HUES48 (cell line): ENCODE measurements around the gene POU2F1.

Source experiments
- H3K27ac ChIP-seq: one replicate; pipeline ENCODE4 v1.7.0; 2013; ENCODE audit warnings: low read depth, low read length, inconsistent platforms
- H3K27me3 ChIP-seq: 2 replicates; pipeline ENCODE4 v1.6.1; 2013; ENCODE audit warnings: mild to moderate bottlenecking, low read length; ENCODE audit not compliant: control insufficient read depth, insufficient read depth
- H3K36me3 ChIP-seq: 2 replicates; pipeline ENCODE4 v1.6.1; 2013; ENCODE audit warnings: low read length; ENCODE audit not compliant: control insufficient read depth, insufficient read depth
- H3K4me1 ChIP-seq: 2 replicates; pipeline ENCODE4 v1.6.1; 2013; ENCODE audit warnings: mild to moderate bottlenecking, low read length; ENCODE audit not compliant: control insufficient read depth, insufficient read depth
- H3K4me3 ChIP-seq: 2 replicates; pipeline ENCODE4 v1.5.1; 2013; ENCODE audit warnings: mild to moderate bottlenecking, low read depth, low read length
- H3K9ac ChIP-seq: 2 replicates; pipeline ENCODE4 v1.6.1; 2013; ENCODE audit warnings: mild to moderate bottlenecking, low read depth, low read length, moderate library complexity
- H3K9me3 ChIP-seq: 2 replicates; pipeline ENCODE4 v1.6.1; 2013; ENCODE audit warnings: low read length; ENCODE audit not compliant: control insufficient read depth, insufficient read depth

POU2F1 gene

DNA sequence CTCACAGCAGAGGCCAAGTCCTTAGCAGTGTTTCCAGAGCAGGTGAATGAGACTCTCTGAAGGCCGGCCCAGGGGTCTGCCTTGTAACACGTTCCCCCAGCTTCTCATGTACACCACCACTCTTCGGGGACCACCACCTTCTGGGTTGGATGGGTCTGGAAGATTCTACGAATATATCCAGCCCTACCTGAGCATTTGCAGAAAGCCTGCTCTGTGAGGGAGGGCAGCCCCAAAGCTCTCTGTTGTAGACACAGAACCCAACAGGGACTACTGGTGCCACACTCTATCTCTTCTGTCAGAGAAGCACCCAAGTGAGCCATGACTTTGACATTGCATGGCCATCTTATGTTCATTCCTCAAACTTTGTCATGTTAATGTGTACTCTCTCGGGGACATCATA is 235.8 kb downstream of the POU2F1 start:
- Histone ChIP-seq H3K9ac (no peak overlapping the region), H3K9me3 (no peaks in the 10 kb centered on the region), H3K27ac (no peak overlapping the region)

DNA sequence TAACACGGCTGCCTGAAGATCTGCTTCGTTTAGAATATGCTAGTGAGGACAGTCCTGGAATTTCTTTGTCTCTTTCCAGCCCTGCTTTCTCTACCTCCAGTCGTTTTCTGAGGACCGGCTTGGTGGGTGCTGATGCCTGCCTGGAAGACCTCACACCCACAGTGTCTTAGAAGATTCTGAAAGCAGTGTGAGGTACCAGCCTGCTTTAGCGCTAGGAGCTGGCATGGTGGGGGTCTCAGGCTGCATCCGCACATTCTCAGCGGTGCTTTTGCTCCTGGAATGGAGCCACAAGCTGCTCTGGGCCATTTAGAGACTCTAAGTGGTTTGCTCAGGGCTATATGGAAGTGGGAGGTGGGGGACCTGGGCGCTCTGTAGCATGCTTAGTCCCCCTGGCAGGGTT is 236.2 kb downstream of the POU2F1 start:
- no peaks in the 10 kb centered on the region for H3K9me3 ChIP-seq
- no peak overlapping the region for H3K27ac ChIP-seq
- no peak overlapping the region for H3K4me3 ChIP-seq
- H3K9ac ChIP-seq = no peak overlapping the region
- peaks cover 49% of the 10 kb centered on the region for H3K27me3 ChIP-seq
- no peaks in the 10 kb centered on the region for H3K36me3 ChIP-seq
- H3K4me1 ChIP-seq = peaks cover 22% of the 10 kb centered on the region

More for the DNA sequence above, 235.8 kb downstream of the POU2F1 start:
- Histone ChIP-seq H3K36me3 (no peaks in the 10 kb centered on the region), H3K27me3 (peaks cover 49% of the 10 kb centered on the region), H3K4me1 (peaks cover 22% of the 10 kb centered on the region), H3K4me3 (no peak overlapping the region)

DNA sequence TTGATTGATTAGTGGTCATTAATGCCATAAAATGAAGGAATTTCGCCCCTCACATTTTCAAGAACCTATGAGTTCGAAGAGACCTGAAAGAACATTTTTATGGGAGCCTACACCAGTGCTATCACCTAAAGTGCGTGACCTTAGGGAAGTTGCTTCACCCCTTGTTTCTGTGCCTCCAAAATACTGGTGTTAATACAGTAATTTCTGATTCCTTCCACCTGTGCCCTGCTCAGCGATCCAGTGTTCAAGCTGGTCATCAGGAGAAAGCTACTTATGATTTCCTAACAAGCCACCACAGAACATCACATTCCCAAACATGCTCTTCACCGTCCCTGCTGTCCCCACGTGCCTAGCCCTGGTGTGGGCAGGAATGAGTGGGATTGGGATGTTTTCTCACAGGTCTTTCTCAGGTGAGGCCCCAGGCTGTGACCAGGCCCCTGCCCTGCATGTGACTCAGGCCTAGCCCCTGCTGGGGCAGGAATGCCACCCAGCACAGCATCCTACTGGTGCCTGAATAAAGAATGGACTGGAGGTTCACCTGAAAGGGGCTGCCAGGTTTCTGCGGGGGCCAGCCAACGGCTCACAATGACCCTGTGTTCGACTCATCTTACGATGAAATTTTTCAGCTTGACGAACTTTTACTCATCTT is 237.4 kb downstream of the POU2F1 start:
- Histone ChIP-seq H3K4me1 (peaks cover 22% of the 10 kb centered on the region), H3K9ac (no peak overlapping the region), H3K27ac (no peak overlapping the region), H3K36me3 (no peaks in the 10 kb centered on the region), H3K27me3 (peaks cover 45% of the 10 kb centered on the region), H3K9me3 (no peaks in the 10 kb centered on the region), H3K4me3 (no peak overlapping the region)

DNA sequence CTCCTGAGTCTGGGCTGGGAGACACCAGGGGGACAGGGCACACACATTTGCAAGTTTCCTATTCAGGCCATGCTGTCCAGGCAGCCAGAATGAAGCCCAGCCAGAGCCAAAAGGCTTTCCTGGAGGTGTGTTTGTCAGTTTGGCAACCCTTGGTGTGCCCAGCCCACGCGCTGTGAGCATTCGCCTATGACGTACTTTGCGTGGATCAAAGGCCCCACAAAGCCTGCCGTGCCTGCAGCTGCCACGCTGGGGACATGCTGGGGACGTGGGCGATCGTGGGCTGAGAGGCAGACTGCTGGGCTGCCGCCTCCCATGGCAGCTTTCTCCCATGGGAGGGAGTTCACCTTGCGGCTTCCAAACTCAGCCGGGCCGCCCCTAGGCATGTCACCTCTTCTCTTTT is 240.2 kb downstream of the POU2F1 start:
- H3K4me1 ChIP-seq = peaks cover 32% of the 10 kb centered on the region
- H3K36me3 ChIP-seq = no peaks in the 10 kb centered on the region
- no peaks in the 10 kb centered on the region for H3K9me3 ChIP-seq
- H3K9ac ChIP-seq = no peak overlapping the region
- H3K4me3 ChIP-seq = no peak overlapping the region
- H3K27ac ChIP-seq = no peak overlapping the region
- H3K27me3 ChIP-seq = peaks cover 23% of the 10 kb centered on the region

DNA sequence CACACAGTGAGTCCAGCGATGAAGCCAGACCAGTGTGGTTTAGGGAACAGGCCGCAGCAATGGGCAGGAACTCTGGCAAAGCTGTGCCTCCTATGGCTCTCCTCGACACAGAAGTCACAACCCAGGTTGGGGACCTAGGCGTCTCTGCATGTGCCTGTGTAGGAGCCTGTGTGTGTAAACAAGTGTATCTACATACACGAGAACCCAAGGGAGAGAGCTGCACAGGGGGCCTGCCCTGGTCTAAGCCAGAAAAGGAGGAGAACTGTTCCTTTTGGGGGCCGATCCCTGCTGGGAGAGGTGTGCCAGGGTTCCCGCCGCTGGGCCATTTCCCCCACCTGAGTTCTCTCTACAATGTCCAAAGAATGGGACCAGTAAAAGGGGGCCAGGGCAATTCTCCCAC is 241.7 kb downstream of the POU2F1 start:
- Histone ChIP-seq H3K27me3 (peaks cover 8% of the 10 kb centered on the region), H3K4me3 (no peak overlapping the region), H3K27ac (no peak overlapping the region), H3K4me1 (peaks cover 28% of the 10 kb centered on the region), H3K9ac (no peak overlapping the region), H3K36me3 (no peaks in the 10 kb centered on the region), H3K9me3 (no peaks in the 10 kb centered on the region)

DNA sequence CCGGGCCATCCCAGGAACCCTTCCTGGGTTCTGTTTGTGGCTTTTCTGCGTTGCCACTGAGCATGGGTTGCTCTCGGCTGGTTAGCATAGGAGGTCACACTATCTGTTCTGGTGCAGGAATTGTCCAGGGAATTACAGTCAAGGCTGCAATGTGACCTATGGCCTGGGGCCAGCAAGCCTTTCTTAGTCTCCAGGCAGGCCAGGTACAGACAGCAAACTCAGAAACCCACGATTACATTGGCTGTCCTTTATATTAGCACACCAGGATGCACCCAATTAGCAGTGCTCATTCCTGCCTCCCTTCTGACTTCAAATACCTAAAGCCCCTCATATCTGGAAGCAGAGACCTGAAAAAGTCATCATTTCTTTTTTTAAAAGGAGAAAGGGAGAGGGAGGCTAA is 242.4 kb downstream of the POU2F1 start:
- H3K9ac ChIP-seq = no peak overlapping the region
- no peaks in the 10 kb centered on the region for H3K36me3 ChIP-seq
- no peak overlapping the region for H3K27ac ChIP-seq
- peaks cover under 1% of the 10 kb centered on the region; the same call in 1 of the 2 replicates for H3K27me3 ChIP-seq
- no peak overlapping the region for H3K4me3 ChIP-seq
- no peaks in the 10 kb centered on the region for H3K9me3 ChIP-seq
- peaks cover 28% of the 10 kb centered on the region for H3K4me1 ChIP-seq

DNA sequence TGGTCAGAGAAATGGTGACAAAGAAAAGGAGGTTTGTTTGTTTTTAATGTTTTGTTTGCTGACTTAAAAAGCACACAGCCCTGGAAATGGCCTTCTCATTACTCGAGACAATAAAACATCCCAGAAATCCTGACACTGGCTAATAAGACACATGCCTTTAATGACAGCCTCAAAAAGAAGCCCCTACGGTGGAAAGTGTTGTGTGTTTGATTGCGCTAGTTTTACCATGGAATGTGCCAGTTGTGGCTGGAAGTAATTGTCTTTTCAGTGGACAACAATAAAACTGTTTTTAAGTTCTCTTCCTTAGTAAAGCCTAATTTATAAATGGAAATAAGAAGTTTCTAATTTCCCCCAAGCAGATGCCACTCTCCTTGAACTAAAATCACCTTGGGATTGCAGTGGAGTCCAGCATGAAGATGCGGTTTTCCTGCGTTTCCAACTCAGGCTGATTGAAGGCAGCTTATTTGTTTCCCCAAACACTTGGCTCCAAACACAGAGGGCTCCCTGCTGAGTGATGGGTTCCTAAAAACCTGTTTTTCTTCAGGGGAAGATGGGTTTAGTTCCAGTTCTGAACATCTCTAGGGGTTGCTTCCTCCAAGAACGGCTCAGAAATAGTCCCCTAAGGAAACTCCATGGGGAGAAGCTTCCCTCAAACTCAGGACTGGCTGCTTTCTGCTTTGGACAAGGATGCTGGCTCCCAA is 243.3 kb downstream of the POU2F1 start:
- Histone ChIP-seq H3K4me1 (peaks cover 31% of the 10 kb centered on the region), H3K9ac (no peak overlapping the region), H3K36me3 (no peaks in the 10 kb centered on the region), H3K27me3 (no peaks in the 10 kb centered on the region; the same call in 1 of the 2 replicates), H3K27ac (peak overlapping the region; percentile 8), H3K9me3 (no peaks in the 10 kb centered on the region), H3K4me3 (no peak overlapping the region)

DNA sequence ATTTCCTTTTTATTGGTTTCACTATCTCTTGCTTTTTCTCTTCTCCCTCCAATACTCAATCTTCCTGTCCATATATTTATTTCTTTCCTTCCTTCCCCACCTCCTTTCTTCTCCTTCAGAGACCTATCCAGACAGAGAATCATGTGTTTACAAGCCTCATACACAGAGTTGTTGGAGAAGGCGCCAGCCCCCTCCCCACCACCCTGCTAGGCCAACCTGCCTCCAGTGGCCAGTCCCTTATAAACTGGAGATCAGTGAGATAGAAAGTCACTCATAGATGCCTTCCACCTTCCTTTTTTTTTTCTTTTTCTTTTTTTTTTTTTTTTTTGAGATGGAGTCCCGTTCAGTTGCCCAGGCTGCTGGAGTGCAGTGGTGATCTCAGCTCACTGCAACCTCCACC is 244.3 kb downstream of the POU2F1 start:
- Histone ChIP-seq H3K36me3 (no peaks in the 10 kb centered on the region), H3K4me1 (peaks cover 31% of the 10 kb centered on the region), H3K4me3 (no peak overlapping the region), H3K9ac (no peak overlapping the region), H3K9me3 (no peaks in the 10 kb centered on the region), H3K27me3 (no peaks in the 10 kb centered on the region; the same call in 1 of the 2 replicates), H3K27ac (no peak overlapping the region)

DNA sequence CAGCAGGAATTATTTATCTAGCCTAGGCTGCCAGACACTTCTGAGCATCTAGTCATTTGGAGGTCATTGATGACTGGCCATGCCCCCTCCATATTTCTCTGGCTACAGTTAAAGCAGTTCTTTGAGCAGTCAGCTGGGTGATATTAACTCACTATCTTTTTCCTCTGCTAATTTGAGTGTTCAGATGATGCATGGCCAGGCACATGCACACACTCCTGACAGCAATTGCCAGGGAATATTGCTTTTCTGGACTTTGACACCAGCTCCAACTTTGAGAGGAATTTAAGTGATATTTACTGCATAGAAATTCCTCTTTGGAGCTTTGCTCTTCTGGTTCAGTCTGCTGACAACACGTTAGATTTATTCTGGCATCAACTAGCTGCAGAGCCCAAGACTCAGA is 245.1 kb downstream of the POU2F1 start:
- H3K9ac ChIP-seq = no peak overlapping the region
- H3K27me3 ChIP-seq = no peaks in the 10 kb centered on the region; the same call in 1 of the 2 replicates
- H3K9me3 ChIP-seq = no peaks in the 10 kb centered on the region
- no peak overlapping the region for H3K4me3 ChIP-seq
- peaks cover 31% of the 10 kb centered on the region for H3K4me1 ChIP-seq
- H3K36me3 ChIP-seq = no peaks in the 10 kb centered on the region
- H3K27ac ChIP-seq = no peak overlapping the region

DNA sequence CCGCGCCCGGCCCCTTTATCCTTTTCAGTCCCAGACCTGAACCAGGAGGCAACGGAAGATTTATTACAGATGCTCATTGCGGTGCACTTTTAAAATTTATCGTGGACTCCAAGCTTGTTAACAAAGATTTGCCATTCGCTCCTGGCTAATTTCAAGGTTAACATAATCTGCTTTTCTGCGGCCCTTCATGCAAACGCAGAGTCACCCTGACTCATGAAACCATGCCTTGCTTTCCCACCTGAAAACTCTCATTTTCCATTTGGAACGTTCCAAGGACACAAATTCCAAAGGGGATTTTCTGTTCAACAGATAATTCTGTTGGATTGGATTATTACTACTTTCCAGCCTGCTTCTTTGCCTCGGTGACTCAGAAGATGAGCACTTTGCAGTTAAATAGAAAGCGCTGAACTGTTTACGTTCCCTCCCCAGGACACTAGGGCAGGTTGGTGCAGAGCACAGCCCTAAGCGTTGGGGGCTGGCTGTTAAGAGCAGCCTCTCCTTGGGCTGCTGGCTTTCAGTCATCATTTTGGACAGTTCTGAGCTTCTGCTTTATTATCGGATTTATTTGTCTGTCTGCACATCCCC is 246.5 kb downstream of the POU2F1 start:
- peak overlapping the region; percentile 61 for H3K27ac ChIP-seq
- H3K4me1 ChIP-seq = peaks cover 31% of the 10 kb centered on the region
- H3K36me3 ChIP-seq = no peaks in the 10 kb centered on the region
- H3K9ac ChIP-seq = no peak overlapping the region
- no peaks in the 10 kb centered on the region; the same call in 1 of the 2 replicates for H3K27me3 ChIP-seq
- H3K4me3 ChIP-seq = peak overlapping the region; percentile 44
- H3K9me3 ChIP-seq = no peaks in the 10 kb centered on the region

DNA sequence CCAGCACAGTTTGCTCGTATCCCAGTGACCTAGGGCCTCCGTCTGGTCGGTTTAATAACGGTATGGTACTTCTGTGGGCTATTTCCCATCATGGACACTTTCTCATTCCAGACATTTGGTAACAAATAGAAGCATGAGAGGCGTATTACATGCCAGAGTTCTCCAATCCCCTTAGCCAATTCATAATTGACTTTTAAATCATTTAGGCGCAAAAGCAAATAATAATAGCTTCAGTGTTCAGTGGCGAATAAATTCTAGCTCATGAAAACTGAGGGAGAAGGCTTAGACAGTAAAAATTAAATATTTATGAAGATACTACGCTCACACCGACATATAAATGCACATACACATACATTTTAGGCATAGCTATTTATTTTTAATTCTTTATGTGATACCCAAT is 247.1 kb downstream of the POU2F1 start:
- Histone ChIP-seq H3K9me3 (no peaks in the 10 kb centered on the region), H3K4me1 (peaks cover 31% of the 10 kb centered on the region), H3K27ac (peak overlapping the region; percentile 25), H3K4me3 (peak overlapping the region; percentile 44; the same call in 1 of the 2 replicates), H3K27me3 (no peaks in the 10 kb centered on the region; the same call in 1 of the 2 replicates), H3K36me3 (no peaks in the 10 kb centered on the region), H3K9ac (no peak overlapping the region)
